ENCODE results near the gene ZNF677.
"Not testable (repeated sequence)": the region's sequence is repeated elsewhere in the genome, so short reads cannot be mapped to it uniquely, and the experiment has no call there.

Gene ZNF677

GRCh38 chr19:53272044-53272443, 17.4 kb upstream of the ZNF677 start:
- POLR2A ChIA-PET: no interaction called here

GRCh38 chr19:53269861-53270260, 15.2 kb upstream of the ZNF677 start:
- H3K4me3 ChIP-seq (ENCODE audit: low read depth, low read length); DNase-seq (ENCODE audit: low read depth, low spot score); POLR2A ChIA-PET; CTCF ChIA-PET: not testable (repeated sequence)

More at GRCh38 chr19:53272044-53272443, 17.4 kb upstream of the ZNF677 start:
- no peak for TF ChIP-seq CTCF (IDR thresholded peaks at IDR 0.05; ENCODE audit: insufficient read depth, low read length, missing control alignments)
- no peak for DNase-seq (ENCODE audit: low read depth, low spot score)
- H3K4me3 ChIP-seq (ENCODE audit: low read depth, low read length): no peak overlapping the region
- CTCF ChIA-PET: no interaction called here

- DNase-seq (ENCODE audit: low read depth, low spot score); H3K4me3 ChIP-seq (ENCODE audit: low read depth, low read length); POLR2A ChIA-PET; CTCF ChIA-PET: not testable (repeated sequence)
Measured at GRCh38 chr19:53267623-53268022, 12.9 kb upstream of the ZNF677 start, which contains the start of gene VN1R4. Gene VN1R4, minus strand, starts transcription at chr19:53267723. Its CDS starts 58 bp downstream, at chr19:53267665.

- H3K4me3 ChIP-seq (ENCODE audit: low read depth, low read length); DNase-seq (ENCODE audit: low read depth, low spot score); POLR2A ChIA-PET; CTCF ChIA-PET: not testable (repeated sequence)
Measured at GRCh38 chr19:53257715-53258342, 3.2 kb upstream of the ZNF677 start, which contains the start of gene VN1R2. Gene VN1R2, plus strand, starts transcription at chr19:53258292. Its CDS starts 84 bp downstream, at chr19:53258376.

GRCh38 chr19:53246498-53246897, 8.2 kb downstream of the ZNF677 start:
- DNase-seq (ENCODE audit: low read depth, low spot score): no peak
- H3K4me3 ChIP-seq (ENCODE audit: low read depth, low read length): no peak overlapping the region
- TF ChIP-seq CTCF (IDR thresholded peaks at IDR 0.05; ENCODE audit: insufficient read depth, low read length, missing control alignments): no peak
- ChIA-PET CTCF (no interaction called here), POLR2A (no interaction called here)

GRCh38 chr19:53237114-53237777, 17.4 kb downstream of the ZNF677 start:
- CTCF ChIA-PET: interaction anchor here (1.1 kb wide), 1 partner anchor 10 kb away, joined by 3 read pairs; no protein-coding TSS in a partner anchor
- POLR2A ChIA-PET: no interaction called here
- no peak for TF ChIP-seq CTCF (IDR thresholded peaks at IDR 0.05; ENCODE audit: insufficient read depth, low read length, missing control alignments)
- no peak overlapping the region for H3K4me3 ChIP-seq (ENCODE audit: low read depth, low read length)
- no peak for DNase-seq (ENCODE audit: low read depth, low spot score)

GRCh38 chr19:53224606-53225005, 30.1 kb downstream of the ZNF677 start:
- POLR2A ChIA-PET: no interaction called here
- CTCF ChIA-PET: no interaction called here
- DNase-seq (ENCODE audit: low read depth, low spot score): no peak
- no peak for TF ChIP-seq CTCF (IDR thresholded peaks at IDR 0.05; ENCODE audit: insufficient read depth, low read length, missing control alignments)
- H3K4me3 ChIP-seq (ENCODE audit: low read depth, low read length): no peak overlapping the region

- POLR2A ChIA-PET; DNase-seq (ENCODE audit: low read depth, low spot score): not testable (repeated sequence)
Measured at GRCh38 chr19:53222716-53223115, 32.0 kb downstream of the ZNF677 start.

More at GRCh38 chr19:53222716-53223115, 32.0 kb downstream of the ZNF677 start:
- H3K4me3 ChIP-seq (ENCODE audit: low read depth, low read length); CTCF ChIA-PET: not testable (repeated sequence)

Data from AG04449 (cell line).